Hepatocyte (in vitro differentiated cells): ENCODE results near the gene AP2A2. TPM values are rescaled to one million over a fixed set of nuclear protein-coding genes. Genes with fewer than 3 reads are reported as not detected.
A peak's percentile ranks its signal among the peaks of the same experiment; 100 is the strongest.

ENCODE experiments used
- DNase-seq: peaks from one replicate; pipeline ENCODE4 v3.0.0-alpha.2; 2016; ENCODE audit warnings: low spot score
- H2AFZ ChIP-seq: fragments of 200-600 bp; sonication (generic); 2 replicates; pipeline ENCODE4 v1.6.0; 2016; ENCODE audit warnings: antibody characterized with exemption, mild to moderate bottlenecking
- H3K27ac ChIP-seq: fragments of 200-600 bp; sonication (generic); 2 replicates; pipeline ENCODE4 v1.5.1; 2016; ENCODE audit warnings: mild to moderate bottlenecking
- H3K27me3 ChIP-seq: fragments of 200-600 bp; sonication (generic); 2 replicates; pipeline ENCODE4 v1.6.1; 2016
- H3K36me3 ChIP-seq: fragments of 200-600 bp; sonication (generic); replicated peaks from 2 replicates; pipeline ENCODE4 v1.5.1; 2016; ENCODE audit warnings: low read depth; ENCODE audit not compliant: insufficient read depth
- H3K4me1 ChIP-seq: fragments of 200-600 bp; sonication (generic); 2 replicates; pipeline ENCODE4 v1.5.1; 2016; ENCODE audit warnings: mild to moderate bottlenecking, moderate library complexity; ENCODE audit not compliant: insufficient read depth
- H3K4me2 ChIP-seq: fragments of 200-600 bp; sonication (generic); 2 replicates; pipeline ENCODE4 v1.6.0; 2016
- H3K4me3 ChIP-seq: fragments of 200-600 bp; sonication (generic); 2 replicates; pipeline ENCODE4 v1.5.1; 2016; ENCODE audit warnings: mild to moderate bottlenecking
- H3K79me2 ChIP-seq: fragments of 200-600 bp; sonication (generic); 2 replicates; pipeline ENCODE4 v1.6.0; 2017; ENCODE audit warnings: mild to moderate bottlenecking
- H3K9me2 ChIP-seq: fragments of 200-600 bp; sonication (generic); replicated peaks from 2 replicates; pipeline ENCODE4 v1.6.0; 2017; ENCODE audit warnings: mild to moderate bottlenecking; ENCODE audit not compliant: insufficient read depth
- H3K9me3 ChIP-seq: fragments of 200-600 bp; sonication (generic); 2 replicates; pipeline ENCODE4 v1.5.1; 2016; ENCODE audit warnings: low read depth, mild to moderate bottlenecking
- H4K20me1 ChIP-seq: fragments of 200-600 bp; sonication (generic); 2 replicates; pipeline ENCODE4 v1.6.0; 2016; ENCODE audit warnings: mild to moderate bottlenecking; ENCODE audit not compliant: insufficient read depth, poor library complexity, severe bottlenecking
- CTCF ChIP-seq: fragments of 200-600 bp; sonication (generic); IDR thresholded peaks from 2 replicates; pipeline ENCODE4 v1.5.1; 2016; ENCODE audit warnings: antibody characterized with exemption, mild to moderate bottlenecking; ENCODE audit not compliant: poor library complexity
- EZH2 ChIP-seq: fragments of 200-600 bp; sonication (generic); IDR thresholded peaks from 2 replicates; pipeline ENCODE4 v1.6.1; 2016; ENCODE audit warnings: antibody characterized with exemption, mild to moderate bottlenecking, borderline replicate concordance
- EZH2phosphoT487 ChIP-seq: fragments of 200-600 bp; sonication (generic); IDR thresholded peaks from one replicate; pipeline ENCODE4 v1.6.1; 2018; ENCODE audit warnings: antibody characterized with exemption, mild to moderate bottlenecking, low read depth, moderate library complexity; ENCODE audit not compliant: unreplicated experiment, severe bottlenecking
- WGBS: methylation state at CpG from one replicate; pipeline ENCODE4 v1.1.6; 2016; ENCODE audit warnings: low lambda C conversion rate; ENCODE audit errors: missing lambda C conversion rate; 5-methylcytosine and 5-hydroxymethylcytosine counted together
- polyA plus RNA-seq: library from polyadenylated mRNA; unstranded; fragments of >200 nt; fragmentation: Nextera tagmentation; extraction: Ambion mirVana; gene quantifications from 2 replicates; pipeline ENCODE4 v1.2.1, GENCODE V29; 2016
- total RNA-seq: library from RNA; depleted of rRNA; stranded (reverse); fragments of >200 nt; gene quantifications from 2 replicates; pipeline ENCODE4 v1.2.3, GENCODE V29; 2014

The AP2A2 gene
- total and polyA plus RNA-seq, 2 experiments from 2014 or later: 49.7 to 68.0 TPM

DNA sequence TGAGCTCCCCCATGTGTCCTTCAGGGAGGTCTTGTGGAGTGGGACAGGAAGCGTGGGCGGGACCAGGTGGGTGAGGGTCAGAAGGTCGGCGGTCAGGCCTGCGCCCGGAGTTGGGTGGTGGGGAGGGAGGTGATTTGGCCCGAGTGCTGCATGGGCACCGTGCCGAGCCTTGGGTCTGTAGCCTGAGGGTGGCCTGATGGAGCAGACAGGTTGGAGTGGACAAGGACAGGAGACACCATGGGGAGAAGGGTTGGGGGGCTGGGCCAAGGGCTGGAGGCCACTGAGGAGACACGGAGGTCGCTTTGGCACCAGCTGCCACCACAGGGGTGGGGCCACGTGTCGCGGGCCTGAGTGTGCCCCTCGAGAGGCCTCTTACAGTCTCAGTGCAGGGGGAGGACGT is 53.1 kb downstream of the AP2A2 start:
- no peaks in the 10 kb centered on the region for H3K36me3 ChIP-seq
- no peaks in the 10 kb centered on the region for H3K4me1 ChIP-seq
- no peaks in the 10 kb centered on the region for H4K20me1 ChIP-seq
- no peak overlapping the region for H3K27ac ChIP-seq
- no peaks in the 10 kb centered on the region for H3K79me2 ChIP-seq
- no peak for DNase-seq
- no peaks in the 10 kb centered on the region for H3K27me3 ChIP-seq
- WGBS: 90% methylated on average over 13 of the region's 16 CpGs
- TF ChIP-seq CTCF (no peak), EZH2phosphoT487 (no peak), EZH2 (no peak)
- H2AFZ ChIP-seq: no peak overlapping the region
- H3K4me2 ChIP-seq: no peak overlapping the region
- no peaks in the 10 kb centered on the region for H3K9me3 ChIP-seq
- H3K4me3 ChIP-seq: no peak overlapping the region
- H3K9me2 ChIP-seq: no peaks in the 10 kb centered on the region

DNA sequence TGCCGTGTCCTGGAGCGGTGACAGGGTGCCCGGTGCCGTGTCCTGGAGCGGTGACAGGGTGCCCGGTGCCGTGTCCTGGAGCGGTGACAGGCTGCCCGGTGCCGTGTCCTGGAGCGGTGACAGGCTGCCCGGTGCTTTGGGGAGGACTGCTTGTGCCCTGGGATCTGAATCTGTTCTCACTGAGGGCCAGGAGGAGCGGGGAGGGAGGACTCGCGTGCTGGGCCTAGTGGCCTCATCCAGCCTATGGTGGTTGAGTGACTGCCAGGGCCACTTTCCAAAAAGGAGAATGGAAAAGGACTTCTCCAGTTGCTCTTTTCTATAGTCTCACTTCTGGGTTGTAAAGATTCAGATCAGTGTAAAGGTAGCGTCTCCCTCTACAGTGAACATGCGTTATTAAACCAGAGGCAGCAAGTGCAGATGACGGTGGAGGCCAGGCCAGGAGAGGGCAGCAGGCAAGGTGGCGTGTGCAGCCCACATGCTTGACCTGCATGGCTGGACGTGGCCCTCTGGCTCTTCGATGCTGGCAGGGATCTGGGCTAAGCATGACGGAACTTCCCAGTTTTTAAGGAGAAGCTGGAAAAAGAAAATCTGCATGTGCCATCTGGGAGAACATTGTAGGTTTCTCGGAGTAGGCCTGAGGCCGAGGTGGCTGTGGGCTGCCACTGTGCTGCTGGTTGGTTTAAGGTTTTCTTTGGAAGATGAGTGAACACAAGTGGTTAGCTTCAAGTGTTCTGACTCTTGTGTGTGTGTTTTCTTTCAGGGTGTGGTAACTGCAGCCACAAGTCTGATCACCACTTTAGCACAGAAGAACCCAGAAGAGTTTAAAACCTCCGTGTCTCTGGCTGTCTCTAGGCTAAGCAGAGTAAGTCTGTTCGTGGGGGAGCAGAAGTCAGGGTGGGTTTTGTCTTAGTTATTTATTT is 55.0 kb downstream of the AP2A2 start:
- no peak overlapping the region for H3K27ac ChIP-seq
- TF ChIP-seq EZH2: no peak
- peak; percentile 12 for TF ChIP-seq CTCF
- H3K36me3 ChIP-seq: no peaks in the 10 kb centered on the region
- WGBS: 86% methylated on average over 20 of the region's 26 CpGs
- H3K9me3 ChIP-seq: no peaks in the 10 kb centered on the region
- no peaks in the 10 kb centered on the region for H4K20me1 ChIP-seq
- H3K4me3 ChIP-seq: no peak overlapping the region
- no peaks in the 10 kb centered on the region for H3K79me2 ChIP-seq
- no peak overlapping the region for H3K4me2 ChIP-seq
- no peaks in the 10 kb centered on the region for H3K4me1 ChIP-seq
- H3K27me3 ChIP-seq: no peaks in the 10 kb centered on the region
- no peaks in the 10 kb centered on the region for H3K9me2 ChIP-seq
- no peak overlapping the region for H2AFZ ChIP-seq
- DNase-seq: no peak

- H3K79me2 ChIP-seq: no peaks in the 10 kb centered on the region
- no peaks in the 10 kb centered on the region for H4K20me1 ChIP-seq
- H3K4me1 ChIP-seq: no peaks in the 10 kb centered on the region
- 98% methylated on average over 14 of the region's 14 CpGs for WGBS
- no peak overlapping the region for H2AFZ ChIP-seq
- no peak for DNase-seq
- H3K4me3 ChIP-seq: no peak overlapping the region
- H3K27me3 ChIP-seq: no peaks in the 10 kb centered on the region
- H3K27ac ChIP-seq: no peak overlapping the region
- no peak overlapping the region for H3K4me2 ChIP-seq
- no peaks in the 10 kb centered on the region for H3K9me2 ChIP-seq
- no peak for TF ChIP-seq CTCF
- TF ChIP-seq EZH2phosphoT487: no peak
- TF ChIP-seq EZH2: no peak
- H3K36me3 ChIP-seq: no peaks in the 10 kb centered on the region
- no peaks in the 10 kb centered on the region for H3K9me3 ChIP-seq
Measured at GRCh38 chr11:981764-982163, 56.1 kb downstream of the AP2A2 start.
